GM12891 (cell line): ENCODE results near the gene SLC29A2.
A peak's percentile ranks its signal among the peaks of the same experiment; 100 is the strongest.
"Not testable (repeated sequence)": the region's sequence is repeated elsewhere in the genome, so short reads cannot be mapped to it uniquely, and the experiment has no call there.

Experiments used
- DNase-seq: peaks from one replicate; pipeline ENCODE4 v3.0.0; 2011; ENCODE audit warnings: low spot score; ENCODE audit not compliant: insufficient read length
- FAIRE-seq: peaks from 2 replicates; lab custom pipeline; 2011; peaks lifted over from hg19 to GRCh38; lab: Jason Lieb, UNC
- PAX5 ChIP-seq: IDR thresholded peaks from 2 replicates; pipeline ENCODE4 v1.6.1; 2011; ENCODE audit warnings: low read length, moderate library complexity, mild to moderate bottlenecking; ENCODE audit not compliant: insufficient read depth, severe bottlenecking
- POLR2A ChIP-seq: IDR thresholded peaks from 2 replicates; pipeline ENCODE4 v1.6.1; 2011; ENCODE audit warnings: low read depth, low read length, control low read depth
- POLR2AphosphoS5 ChIP-seq: IDR thresholded peaks from 2 replicates; pipeline ENCODE4 v1.6.1; 2011; ENCODE audit warnings: low read depth, low read length, control low read depth
- POU2F2 ChIP-seq: IDR thresholded peaks from 2 replicates; pipeline ENCODE4 v1.6.1; 2011; ENCODE audit warnings: low read depth, mild to moderate bottlenecking, control low read depth, low read length, moderate library complexity
- SPI1 ChIP-seq: IDR thresholded peaks from 2 replicates; pipeline ENCODE4 v1.6.1; 2011; ENCODE audit warnings: low read depth, low read length, control low read depth
- TAF1 ChIP-seq: IDR thresholded peaks from 2 replicates; pipeline ENCODE4 v1.6.1; 2011; ENCODE audit warnings: low read depth, low read length, control low read depth

SLC29A2 gene

GRCh38 chr11:66325263-66325671 lies 46.3 kb downstream of the SLC29A2 start:
- FAIRE-seq (peak; percentile 48), DNase-seq (no peak)
- TF ChIP-seq PAX5 = no peak
- TF ChIP-seq TAF1 = no peak
- TF ChIP-seq SPI1 = no peak
- TF ChIP-seq POU2F2 = no peak
- TF ChIP-seq POLR2AphosphoS5 = no peak
- TF ChIP-seq POLR2A = no peak

GRCh38 chr11:66324664-66325063 lies 46.9 kb downstream of the SLC29A2 start:
- DNase-seq (no peak), FAIRE-seq (no peak)
- TF ChIP-seq SPI1 (no peak), PAX5 (no peak), TAF1 (no peak), POU2F2 (no peak), POLR2AphosphoS5 (no peak), POLR2A (no peak)

GRCh38 chr11:66323684-66324083 lies 47.9 kb downstream of the SLC29A2 start:
- no peak for FAIRE-seq
- DNase-seq = no peak
- TF ChIP-seq SPI1 (no peak), POLR2AphosphoS5 (no peak)

GRCh38 chr11:66322732-66323427 lies 48.7 kb downstream of the SLC29A2 start:
- no peak for FAIRE-seq
- DNase-seq = no peak
- TF ChIP-seq POU2F2 = no peak
- TF ChIP-seq TAF1 = no peak
- TF ChIP-seq POLR2A = no peak

- TF ChIP-seq POLR2A (no peak), POU2F2 (no peak), SPI1 (no peak), POLR2AphosphoS5 (no peak), TAF1 (no peak), PAX5 (no peak)
- no peak for DNase-seq
- FAIRE-seq = no peak
These were observed 50.0 kb downstream of the SLC29A2 start for GRCh38 chr11:66321606-66322005.

- FAIRE-seq, DNase-seq: not testable (repeated sequence)
These were observed 50.8 kb downstream of the SLC29A2 start for GRCh38 chr11:66320748-66321147.

DNA sequence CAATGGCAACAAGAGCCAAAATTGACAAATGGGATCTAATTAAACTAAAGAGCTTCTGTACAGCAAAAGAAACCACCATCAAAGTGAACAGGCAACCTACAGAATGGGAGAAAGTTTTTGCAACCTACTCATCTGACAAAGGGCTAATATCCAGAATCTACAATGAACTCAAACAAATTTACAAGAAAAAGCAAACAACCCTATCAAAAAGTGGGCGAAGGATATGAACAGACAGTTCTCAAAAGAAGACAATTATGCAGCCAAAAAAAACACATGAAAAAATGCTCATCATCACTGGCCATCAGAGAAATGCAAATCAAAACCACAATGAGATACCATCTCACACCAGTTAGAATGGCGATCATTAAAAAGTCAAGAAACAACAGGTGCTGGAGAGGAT lies 51.3 kb downstream of the SLC29A2 start:
- not testable (repeated sequence) for DNase-seq, FAIRE-seq

DNA sequence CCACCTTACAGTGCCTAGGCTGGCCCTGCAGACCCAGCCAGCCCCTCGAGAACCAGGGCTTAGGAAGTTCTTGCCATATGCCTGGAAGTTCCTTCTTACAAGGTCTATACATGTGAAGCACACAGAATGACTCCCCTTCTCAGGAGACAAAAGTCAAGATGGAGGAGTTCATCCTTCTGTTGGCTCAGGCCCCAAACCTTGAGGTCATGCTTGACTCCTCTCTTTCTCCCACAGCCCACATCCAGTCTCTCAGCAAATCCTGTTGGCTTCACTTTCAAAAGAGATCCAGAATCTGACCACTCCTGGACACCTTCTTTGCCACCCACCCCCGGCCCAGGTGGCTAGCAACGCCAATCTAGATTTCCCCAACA lies 53.0 kb downstream of the SLC29A2 start:
- FAIRE-seq = no peak
- TF ChIP-seq POU2F2 (no peak), TAF1 (no peak), POLR2A (no peak), SPI1 (no peak), PAX5 (no peak), POLR2AphosphoS5 (no peak)

GRCh38 chr11:66317723-66318599 lies 53.6 kb downstream of the SLC29A2 start:
- DNase-seq = no peak

More for the DNA sequence above, 53.0 kb downstream of the SLC29A2 start:
- DNase-seq = no peak

DNA sequence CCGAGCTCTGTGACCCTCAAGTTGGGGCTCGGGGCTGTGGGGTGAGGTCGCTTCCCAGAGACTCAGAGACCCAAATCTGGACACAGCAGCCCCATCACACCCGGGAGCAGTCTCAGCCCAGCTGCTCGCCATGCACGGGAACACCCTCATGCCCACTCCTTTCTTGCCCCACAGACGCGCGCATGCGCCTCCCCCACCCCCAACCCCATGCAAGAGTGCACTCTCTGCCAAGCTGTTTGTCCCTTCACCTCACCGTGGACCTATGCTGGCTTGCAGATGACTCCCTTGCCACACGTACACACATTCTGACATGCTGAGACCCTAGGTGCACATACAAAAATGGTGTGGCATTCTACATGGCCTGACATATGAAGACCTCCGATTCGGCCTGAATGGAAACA lies 54.2 kb downstream of the SLC29A2 start:
- FAIRE-seq = no peak
- no peak for TF ChIP-seq SPI1
- no peak for TF ChIP-seq POLR2AphosphoS5
- no peak for TF ChIP-seq POLR2A
- no peak for TF ChIP-seq POU2F2
- no peak for TF ChIP-seq PAX5
- TF ChIP-seq TAF1 = no peak

More at GRCh38 chr11:66317723-66318599, 53.6 kb downstream of the SLC29A2 start:
- TF ChIP-seq TAF1 = no peak
- TF ChIP-seq POLR2AphosphoS5 = no peak
- TF ChIP-seq SPI1 = peak; percentile 28; the same call in 1 of the 2 replicates
- no peak for TF ChIP-seq PAX5
- no peak for TF ChIP-seq POLR2A
- no peak for TF ChIP-seq POU2F2
- FAIRE-seq = peak; percentile 94

More for the DNA sequence above, 54.2 kb downstream of the SLC29A2 start:
- no peak for DNase-seq
